HFF-Myc (cell line): ENCODE results near the gene FMNL2.
"Not testable (repeated sequence)": the region's sequence is repeated elsewhere in the genome, so short reads cannot be mapped to it uniquely, and the experiment has no call there.

Source experiments
- DNase-seq: peaks from one replicate; pipeline ENCODE4 v3.0.0-alpha.2; 2011; ENCODE audit warnings: low read depth; ENCODE audit errors: extremely low read depth
- H3K4me3 ChIP-seq: replicated peaks from 2 replicates; pipeline ENCODE4 v1.5.1; 2011; ENCODE audit warnings: low read depth, mild to moderate bottlenecking, control low read depth, low read length
- TF ChIP-seq, protein P1 (sequence below): IDR thresholded peaks from 2 replicates; pipeline ENCODE4 v1.5.1; 2012; ENCODE audit warnings: mild to moderate bottlenecking, low read depth, low read length, control low read depth; ENCODE audit errors: missing control alignments

The FMNL2 gene

DNA sequence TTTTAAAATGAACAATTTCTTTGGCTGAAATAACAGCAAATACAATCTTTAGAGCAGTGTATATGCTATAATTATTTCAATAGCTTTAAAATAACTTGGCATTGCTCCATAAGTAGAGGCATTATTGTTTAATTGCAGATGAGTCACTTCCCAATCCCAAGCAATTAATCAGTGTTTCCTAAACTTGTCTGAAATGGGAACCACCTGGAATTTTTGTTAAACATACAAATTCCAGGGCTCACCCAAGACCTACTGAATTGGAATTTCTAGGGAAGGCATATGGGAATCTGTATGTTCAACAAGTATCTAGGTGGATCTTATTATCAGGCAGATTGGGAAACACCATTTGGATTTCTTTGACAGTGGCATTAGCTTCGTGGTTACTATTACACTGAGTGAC, 27.1 kb upstream of the FMNL2 start:
- TF ChIP-seq, protein P1, sequence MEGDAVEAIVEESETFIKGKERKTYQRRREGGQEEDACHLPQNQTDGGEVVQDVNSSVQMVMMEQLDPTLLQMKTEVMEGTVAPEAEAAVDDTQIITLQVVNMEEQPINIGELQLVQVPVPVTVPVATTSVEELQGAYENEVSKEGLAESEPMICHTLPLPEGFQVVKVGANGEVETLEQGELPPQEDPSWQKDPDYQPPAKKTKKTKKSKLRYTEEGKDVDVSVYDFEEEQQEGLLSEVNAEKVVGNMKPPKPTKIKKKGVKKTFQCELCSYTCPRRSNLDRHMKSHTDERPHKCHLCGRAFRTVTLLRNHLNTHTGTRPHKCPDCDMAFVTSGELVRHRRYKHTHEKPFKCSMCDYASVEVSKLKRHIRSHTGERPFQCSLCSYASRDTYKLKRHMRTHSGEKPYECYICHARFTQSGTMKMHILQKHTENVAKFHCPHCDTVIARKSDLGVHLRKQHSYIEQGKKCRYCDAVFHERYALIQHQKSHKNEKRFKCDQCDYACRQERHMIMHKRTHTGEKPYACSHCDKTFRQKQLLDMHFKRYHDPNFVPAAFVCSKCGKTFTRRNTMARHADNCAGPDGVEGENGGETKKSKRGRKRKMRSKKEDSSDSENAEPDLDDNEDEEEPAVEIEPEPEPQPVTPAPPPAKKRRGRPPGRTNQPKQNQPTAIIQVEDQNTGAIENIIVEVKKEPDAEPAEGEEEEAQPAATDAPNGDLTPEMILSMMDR, result no peak
- no peak overlapping the region for H3K4me3 ChIP-seq
- no peak for DNase-seq

DNA sequence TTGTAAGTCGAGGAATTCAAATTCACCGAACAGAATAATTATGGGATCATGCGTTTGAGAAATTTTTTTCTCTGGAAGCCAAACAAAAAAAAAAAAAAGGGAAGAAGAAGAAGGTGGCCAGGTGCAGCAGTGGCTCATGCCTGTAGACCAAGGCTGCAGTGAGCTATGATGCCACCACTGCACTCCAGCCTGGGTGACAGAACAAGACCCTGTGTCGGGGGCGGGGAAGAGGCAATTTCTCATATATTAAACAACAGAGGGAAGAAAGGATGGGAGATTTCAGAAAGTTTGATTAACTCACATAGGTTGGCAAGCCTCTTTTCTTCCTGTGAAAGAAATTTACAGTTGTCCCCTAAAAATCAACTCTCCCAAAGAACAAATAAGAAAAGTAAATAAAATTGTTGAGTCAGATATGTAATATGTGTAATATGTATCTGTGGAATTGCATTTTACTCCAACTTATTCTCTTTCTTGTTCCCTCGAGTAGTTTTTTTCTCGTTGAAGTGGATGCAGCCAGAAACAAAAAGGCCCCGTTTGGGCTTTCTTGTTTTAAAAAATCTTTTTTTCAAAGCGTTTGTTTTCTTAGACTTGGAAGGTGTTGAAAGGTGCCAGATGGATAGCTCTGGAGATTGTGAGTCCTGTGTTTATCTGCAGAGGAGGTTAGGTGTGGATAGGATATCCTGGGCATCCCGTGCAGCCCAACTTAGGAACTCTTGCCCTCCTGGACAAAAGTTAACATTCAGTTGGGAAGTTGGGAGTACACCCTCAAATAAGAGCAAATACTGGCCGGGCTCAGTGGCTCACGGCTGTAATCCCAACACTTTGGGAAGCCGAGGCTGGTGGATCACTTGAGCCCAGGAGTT, 25.4 kb upstream of the FMNL2 start:
- no peak for DNase-seq
- no peak overlapping the region for H3K4me3 ChIP-seq
- TF ChIP-seq, protein P1, result no peak

DNA sequence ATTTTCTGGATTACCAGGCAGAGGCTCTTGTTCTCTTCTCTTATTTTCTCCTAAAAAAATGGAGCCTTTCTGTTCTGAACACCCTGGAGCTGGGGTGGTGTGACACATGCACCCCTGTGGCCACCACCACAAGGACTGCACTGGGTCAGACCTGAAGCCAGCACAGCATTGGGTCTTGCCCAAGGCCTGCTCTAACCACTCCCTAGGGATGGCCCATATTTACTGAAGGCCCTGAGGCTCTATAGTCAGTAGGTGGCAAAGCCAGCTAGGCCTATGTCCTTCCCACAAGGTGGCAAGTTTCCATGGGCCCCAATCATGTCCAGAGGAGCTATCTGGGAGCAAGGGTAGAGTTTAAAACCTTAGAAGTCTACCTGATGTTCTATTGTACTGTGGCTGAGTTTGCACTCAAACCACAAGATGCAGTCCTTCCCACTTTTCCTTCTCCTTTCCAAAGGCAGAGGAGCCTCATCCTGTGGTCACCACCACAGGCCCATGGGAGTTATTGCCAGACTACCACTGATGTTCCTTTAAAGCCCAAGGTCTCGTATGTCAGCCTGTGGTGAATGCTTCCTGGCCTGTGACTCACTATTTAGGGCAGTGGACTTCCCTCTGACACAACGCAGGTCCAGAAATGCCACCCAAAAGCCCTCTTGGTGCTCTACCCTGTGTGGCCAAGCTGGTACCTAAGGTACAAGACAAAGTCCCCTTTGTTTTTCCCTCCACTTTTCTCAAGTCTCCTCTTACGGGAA, 15.0 kb upstream of the FMNL2 start:
- TF ChIP-seq, protein P1, result no peak
- DNase-seq, result no peak
- no peak overlapping the region for H3K4me3 ChIP-seq

DNA sequence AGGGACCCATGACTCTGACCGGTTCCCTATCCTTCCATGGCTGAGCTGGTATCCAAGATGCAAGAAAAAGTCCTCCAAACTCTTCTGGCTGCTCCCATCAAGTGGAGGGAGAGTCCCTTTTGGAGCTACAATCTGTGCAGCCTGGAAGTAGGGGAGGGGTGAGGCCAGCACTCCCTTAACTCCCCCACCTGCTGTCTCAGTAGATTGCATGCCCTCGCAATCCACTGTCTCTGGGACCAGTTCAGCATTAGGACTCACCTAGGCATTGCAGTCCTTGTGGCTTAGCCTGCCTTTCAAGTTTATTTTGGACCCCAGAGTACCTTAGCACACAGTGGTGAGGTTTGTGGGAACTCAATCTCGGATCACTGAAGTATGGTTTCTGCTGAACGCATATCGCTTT, 14.2 kb upstream of the FMNL2 start:
- TF ChIP-seq, protein P1, result no peak
- no peak for DNase-seq
- H3K4me3 ChIP-seq, result no peak overlapping the region

DNA sequence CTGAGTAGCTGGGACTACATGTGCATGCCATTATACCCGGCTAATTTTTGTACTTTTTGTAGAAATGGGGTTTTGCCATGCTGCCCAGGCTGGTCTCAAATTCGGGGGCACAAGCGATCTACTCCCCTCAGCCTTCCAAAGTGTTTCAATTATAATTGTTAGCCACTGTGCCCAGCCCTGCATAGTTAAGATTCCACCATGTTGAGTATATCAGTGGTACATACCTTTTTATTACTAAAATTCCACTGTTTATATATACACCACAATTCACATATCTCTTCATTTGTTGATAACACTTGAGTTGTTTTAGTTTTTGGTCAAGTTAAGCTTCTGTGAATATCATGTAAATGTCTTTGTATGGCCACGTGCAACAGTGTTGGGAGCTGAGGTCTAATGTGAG, 12.8 kb upstream of the FMNL2 start:
- DNase-seq, result no peak
- H3K4me3 ChIP-seq, result no peak overlapping the region
- TF ChIP-seq, protein P1, result no peak

DNA sequence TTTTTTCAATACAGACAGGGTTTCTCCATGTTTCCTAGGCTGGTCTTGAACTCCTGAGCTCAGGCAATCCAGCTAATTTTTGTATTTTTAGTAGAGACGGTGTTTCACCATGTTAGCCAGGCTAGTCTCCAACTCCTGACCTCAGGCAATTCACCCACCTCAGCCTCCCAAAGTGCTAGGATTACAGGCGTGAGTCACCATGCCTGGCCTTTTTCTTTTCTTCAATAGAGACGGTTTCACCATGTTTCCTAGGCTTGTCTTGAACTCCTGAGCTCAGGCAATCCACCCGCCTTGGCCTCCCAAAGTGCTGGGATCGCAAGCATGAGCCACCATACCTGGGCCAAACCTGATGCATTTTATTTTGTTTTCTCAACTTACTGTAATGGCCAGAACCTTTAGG, 9.8 kb upstream of the FMNL2 start:
- not testable (repeated sequence) for H3K4me3 ChIP-seq, DNase-seq

DNA sequence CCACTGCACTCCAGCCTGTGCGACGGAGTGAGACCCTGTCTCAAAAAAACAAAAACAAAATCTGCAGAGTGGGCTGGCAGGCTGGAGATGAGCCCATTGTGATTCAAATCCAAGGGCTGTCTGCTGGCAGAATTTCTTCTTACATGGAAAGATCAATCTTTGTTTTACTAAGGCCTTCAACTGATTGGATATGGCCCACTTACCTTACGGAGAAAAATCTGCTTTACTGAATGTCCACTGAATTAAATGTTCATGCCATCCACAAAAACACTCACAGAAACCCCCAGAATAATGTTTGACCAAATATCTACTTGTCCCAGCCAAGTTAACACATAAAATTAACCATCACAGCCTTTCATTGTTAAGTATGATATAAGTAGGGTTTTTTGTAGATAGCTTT, 8.3 kb upstream of the FMNL2 start:
- H3K4me3 ChIP-seq, result no peak overlapping the region
- no peak for DNase-seq
- TF ChIP-seq, protein P1, result no peak
